Tibial nerve (tissue), 4 donors: Measurements from ENCODE around the gene ASIC4.

Source experiments
- CTCF ChIP-seq, 5 experiments: fragments of 200-600 bp in 3 of 5; fragments of 450-650 bp in 2 of 5; sonication (generic) in 3 of 5; IDR thresholded peaks; one replicate each; pipeline ENCODE4 v1.5.1; 2016 to 2019; ENCODE audit warnings: antibody characterized with exemption in 5 of 5, mild to moderate bottlenecking in 3 of 5, moderate library complexity in 2 of 5
- EP300 ChIP-seq, 2 donors: sonication (generic); formaldehyde crosslinking; IDR thresholded peaks; one replicate each; pipeline ENCODE4 v1.6.1; 2017; ENCODE audit warnings: antibody characterized with exemption in 2 of 2, mild to moderate bottlenecking in 1 of 2
- POLR2A ChIP-seq, 2 donors: fragments of 450-650 bp; IDR thresholded peaks; one replicate each; pipeline ENCODE4 v1.6.1; 2017; ENCODE audit warnings: antibody characterized with exemption in 2 of 2, mild to moderate bottlenecking in 2 of 2, moderate library complexity in 2 of 2

- TF ChIP-seq POLR2A (IDR thresholded peaks at IDR 0.05) (no peak), CTCF (IDR thresholded peaks at IDR 0.05) (no peak), EP300 (IDR thresholded peaks at IDR 0.05) (no peak)
These were observed 23.6 kb upstream of the ASIC4 start for GRCh38 chr2:219490600-219491130.
